Activated CD4-positive, alpha-beta T cell treated with anti-CD3 and anti-CD28 coated beads, Interleukin-10, Interleukin-2, amounts not matched to agents 100 ng/mL and 50 ng/mL, durations not matched to agents 16 hours and 8 hours (primary cell): Measurements from ENCODE around the gene DENND6B.
A peak's percentile ranks its signal among the peaks of the same experiment; 100 is the strongest.
"Not testable (repeated sequence)": the region's sequence is repeated elsewhere in the genome, so short reads cannot be mapped to it uniquely, and the experiment has no call there.

ENCODE experiments used
- DNase-seq: peaks from one replicate; pipeline ENCODE4 v3.0.0-alpha.2; 2020

The DENND6B gene, protein sequence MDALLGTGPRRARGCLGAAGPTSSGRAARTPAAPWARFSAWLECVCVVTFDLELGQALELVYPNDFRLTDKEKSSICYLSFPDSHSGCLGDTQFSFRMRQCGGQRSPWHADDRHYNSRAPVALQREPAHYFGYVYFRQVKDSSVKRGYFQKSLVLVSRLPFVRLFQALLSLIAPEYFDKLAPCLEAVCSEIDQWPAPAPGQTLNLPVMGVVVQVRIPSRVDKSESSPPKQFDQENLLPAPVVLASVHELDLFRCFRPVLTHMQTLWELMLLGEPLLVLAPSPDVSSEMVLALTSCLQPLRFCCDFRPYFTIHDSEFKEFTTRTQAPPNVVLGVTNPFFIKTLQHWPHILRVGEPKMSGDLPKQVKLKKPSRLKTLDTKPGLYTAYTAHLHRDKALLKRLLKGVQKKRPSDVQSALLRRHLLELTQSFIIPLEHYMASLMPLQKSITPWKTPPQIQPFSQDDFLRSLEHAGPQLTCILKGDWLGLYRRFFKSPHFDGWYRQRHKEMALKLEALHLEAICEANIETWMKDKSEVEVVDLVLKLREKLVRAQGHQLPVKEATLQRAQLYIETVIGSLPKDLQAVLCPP

DNA sequence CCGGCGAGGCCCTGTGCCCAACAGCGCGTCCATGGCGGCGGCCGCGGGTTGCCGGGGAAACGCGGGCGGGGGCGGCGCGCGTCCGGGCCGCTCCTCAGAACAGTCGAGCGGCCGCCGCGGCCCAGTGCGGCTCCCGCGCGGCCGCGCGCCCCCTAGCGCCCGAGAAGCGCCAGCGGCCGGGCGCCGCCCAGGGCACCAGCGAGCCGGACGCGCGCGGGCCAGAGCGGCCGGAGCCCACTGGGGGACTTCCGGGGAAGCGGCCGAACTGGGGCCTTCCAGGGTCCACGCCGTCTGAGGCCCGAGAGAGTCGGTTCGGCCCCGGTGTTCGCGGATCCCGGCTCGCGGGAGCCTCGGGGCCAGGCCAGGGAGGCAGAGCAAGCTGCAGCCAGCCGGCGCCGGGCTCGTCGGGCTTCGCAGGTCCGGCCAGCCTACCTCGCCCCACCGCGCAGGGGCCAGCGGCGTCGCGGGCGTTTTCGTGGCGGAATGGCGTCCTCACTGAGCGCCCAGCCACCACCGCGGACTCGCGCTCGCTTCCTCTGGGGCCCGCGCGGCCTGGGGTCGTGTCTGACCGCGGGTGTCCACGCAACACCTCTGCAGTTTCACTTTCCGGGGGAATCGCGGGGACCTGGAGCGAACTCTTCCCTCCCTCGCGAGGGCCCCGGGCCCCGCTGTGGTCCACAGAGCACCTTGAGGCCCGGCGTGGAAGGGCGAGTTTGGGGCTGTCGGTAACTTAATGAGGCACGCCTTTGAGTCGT, at the start of gene DENND6B:
Gene DENND6B (minus strand): TSS at position 57 of the 755 bp plus-strand sequence. CDS start 24 bp downstream, at position 33.
- peak; percentile 82 for DNase-seq

DNA sequence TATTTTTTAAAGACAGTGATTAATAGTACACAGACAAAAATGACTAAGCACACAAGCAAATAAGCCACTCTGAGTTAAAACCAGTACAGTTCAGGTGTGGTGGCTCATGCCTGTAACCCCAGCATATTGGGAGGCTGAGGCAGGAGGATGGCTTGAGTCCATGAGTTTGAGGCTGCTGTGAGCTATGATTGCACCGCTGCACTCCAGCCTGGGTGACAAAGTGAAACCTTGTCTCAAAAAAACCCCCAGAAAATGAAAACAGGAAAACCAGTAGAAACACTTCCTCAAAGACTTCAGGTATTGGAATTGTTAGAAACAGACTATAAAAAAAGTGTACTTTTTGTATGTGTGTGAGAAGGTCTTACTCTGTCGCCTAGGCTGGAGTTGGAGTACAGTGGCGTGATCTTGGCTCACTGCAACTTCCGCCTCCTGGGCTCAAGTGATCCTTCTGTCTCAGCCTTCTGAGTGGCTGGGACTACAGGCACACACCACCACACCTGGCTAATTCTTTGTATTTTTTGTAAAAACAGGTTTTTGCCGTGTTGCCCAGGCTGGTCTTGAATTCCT, 49.4 kb upstream of the DENND6B start:
- DNase-seq = peak; percentile 26

DNA sequence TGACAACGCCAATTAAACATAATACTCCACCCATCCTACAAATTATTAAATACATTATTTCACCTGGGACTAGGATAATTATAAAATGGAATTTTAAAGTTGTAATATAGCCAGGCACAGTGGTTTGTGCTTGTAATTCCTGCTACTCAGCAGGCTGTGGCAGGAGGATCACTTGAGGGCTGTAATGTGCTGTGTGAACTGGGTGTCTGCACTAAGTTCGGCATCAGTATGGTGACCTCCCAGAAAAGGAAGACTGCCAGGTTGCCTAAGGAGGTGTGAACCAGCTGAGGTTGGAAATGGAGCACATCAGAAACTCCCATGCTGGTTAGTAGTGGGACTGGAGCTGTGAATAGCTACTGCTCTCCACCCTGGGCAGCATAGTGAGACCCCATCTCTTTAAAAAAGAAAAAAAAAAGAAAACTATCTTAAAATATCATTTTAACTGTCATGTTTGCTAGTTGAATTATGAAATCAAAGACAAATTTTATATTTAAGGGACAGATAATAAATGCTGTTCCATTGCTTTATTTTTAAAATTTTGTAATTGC, 44.4 kb upstream of the DENND6B start:
- DNase-seq = no peak

DNA sequence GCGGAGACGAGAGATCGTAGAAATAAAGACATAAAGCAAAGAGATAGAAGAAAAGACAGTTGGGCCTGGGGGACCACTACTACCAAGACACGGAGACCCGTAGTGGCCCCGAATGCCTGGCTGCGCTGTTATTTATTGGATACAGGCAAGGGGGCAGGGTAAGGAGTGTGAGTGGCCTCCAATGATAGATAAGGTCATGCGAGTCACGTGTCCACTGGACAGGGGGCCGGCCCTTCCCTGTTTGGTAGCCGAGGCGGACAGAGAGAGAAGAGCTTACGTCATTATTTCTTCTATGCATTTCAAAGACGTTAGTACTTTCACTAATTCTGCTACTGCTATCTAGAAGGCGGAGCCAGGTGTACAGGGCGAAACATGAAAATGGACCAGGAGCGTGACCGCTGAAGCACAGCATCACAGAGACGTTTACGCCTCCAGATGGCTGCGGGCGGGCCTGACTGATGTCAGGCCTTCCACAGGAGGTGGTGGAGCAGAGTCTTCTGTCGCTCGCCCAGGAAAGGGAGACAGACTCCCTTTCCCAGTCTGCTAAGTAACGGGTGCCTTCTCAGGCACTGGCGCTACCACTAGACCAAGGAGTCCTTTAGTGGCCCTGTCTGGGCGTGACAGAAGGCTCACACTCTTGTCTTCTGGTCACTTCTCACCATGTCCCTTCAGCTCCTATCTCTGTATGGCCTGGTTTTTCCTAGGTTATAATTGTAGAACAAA, 41.1 kb upstream of the DENND6B start:
- DNase-seq = no peak

DNA sequence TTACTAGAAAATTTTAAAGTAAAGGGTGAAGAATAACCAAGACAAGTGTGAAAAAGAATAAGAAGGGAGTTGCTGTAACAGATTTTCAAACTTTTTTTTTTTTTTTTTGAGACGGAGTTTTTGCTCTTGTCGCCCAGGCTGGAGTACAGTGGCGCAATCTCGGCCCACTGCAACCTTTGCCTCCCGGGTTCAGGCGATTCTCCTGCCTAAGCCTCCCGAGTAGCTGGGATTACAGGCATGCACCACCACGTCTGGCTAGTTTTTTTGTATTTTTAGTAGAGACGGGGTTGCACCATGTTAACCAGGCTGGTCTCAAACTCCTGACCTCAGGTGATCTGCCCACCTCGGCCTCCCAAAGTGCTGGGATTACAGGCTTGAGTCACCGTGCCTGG, 37.0 kb upstream of the DENND6B start:
- not testable (repeated sequence) for DNase-seq

DNA sequence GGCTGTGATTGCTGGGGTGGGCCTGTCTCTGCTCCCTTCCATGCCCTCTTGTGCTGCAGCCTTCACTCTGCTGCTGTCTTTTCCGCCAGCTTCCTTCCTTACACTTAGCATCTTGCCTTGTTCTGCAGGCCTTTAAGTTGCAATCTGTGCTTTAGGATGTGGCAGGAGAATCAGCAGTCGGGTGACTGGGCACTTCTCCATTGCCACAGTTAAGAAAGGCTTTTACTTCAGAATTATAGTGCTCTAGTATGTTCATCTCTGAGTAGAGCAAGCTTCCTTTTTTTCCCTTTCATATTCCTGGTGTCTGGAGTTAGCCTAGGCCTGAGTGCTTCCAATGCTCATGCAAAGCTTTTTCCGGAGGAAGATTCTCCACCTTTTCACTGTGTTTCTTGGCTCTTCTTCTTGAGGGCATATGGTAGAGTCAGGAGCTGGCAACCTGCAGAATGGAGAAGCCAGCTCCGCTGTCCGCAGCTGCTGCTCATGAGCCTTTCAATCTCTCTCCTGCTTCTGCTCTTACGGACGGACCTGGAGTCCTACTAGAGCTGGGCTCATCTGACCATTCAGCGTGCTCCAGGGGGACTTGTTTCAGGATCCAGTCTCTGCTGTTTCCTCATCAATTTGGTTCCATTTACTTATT, 36.5 kb upstream of the DENND6B start:
- no peak for DNase-seq

DNA sequence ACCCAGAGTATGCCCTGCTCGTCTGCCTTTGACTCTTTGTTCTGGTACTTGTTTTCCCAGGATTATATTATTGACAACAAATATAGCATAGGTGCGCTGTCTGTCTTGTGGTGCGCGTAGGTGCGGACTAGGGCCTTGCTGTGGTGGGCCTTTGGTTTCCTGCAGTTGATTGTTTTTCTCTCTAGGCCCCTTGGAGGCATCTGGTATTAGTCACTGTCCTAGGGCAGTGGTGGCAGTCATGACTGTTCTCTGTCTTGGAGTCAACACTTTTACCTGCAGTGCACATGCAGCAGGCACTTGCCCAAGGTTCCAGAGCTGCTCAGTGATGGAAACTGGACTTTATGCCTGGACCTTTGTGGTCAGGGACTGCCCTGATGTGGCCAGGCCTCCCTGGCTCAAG, 34.9 kb upstream of the DENND6B start:
- peak; percentile 64 for DNase-seq

DNA sequence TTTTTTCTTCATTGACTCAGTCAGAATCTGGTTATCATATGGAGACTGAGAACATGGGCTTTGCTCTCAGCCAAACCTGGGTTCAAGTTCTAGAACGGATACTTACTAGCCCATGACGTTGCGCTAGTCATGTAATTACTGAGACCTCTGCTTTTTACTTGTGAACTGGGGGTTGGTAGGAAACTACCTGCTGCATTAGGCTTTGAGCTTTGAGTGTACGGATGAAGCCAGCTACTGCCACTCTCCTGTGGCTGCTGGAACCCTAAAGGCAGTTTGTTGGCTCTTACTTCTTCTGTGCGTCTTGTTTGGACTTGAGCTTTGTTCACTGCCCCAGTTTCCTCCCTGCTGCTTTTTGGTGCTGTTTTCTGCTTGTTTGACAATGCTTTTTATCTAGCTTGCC, 34.4 kb upstream of the DENND6B start:
- DNase-seq = peak; percentile 42

DNA sequence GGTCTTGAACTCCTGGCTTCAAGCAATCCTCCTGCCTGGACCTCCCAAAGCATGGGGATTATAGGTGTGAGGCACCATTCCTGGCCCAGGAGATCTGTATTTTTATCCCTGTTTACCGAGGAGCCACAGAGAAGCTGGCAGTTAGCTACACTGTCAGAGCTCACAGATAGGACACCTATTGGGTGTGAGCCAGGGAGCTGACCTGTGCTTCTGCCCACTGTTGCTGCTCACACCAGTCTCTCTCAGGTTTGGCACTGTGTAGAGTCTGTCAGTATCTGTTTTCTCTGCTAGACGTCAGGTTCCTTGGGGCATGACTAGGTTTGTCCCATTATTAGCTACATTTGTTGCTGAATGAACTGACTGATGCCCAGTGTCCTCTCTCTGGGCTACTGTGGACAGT, 33.8 kb upstream of the DENND6B start:
- no peak for DNase-seq

DNA sequence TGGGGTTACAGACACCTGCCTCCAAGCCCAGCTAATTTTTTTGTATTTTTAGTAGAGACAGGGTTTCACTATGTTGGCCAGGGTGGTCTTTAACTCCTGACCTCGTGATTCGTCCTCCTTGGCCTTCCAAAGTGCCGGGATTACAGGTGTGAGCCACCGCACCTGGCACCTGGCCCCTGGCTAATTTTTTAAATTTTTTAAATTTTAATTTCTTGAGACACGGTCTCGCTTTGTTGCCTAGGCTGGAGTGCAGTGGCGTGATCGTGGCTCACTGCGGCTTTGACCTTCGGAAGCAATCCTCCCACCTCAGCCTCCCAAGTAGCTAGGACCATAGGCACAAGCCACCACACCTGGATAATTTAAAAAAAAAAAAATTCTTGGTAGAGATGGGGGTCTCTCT, 30.9 kb upstream of the DENND6B start:
- no peak for DNase-seq

DNA sequence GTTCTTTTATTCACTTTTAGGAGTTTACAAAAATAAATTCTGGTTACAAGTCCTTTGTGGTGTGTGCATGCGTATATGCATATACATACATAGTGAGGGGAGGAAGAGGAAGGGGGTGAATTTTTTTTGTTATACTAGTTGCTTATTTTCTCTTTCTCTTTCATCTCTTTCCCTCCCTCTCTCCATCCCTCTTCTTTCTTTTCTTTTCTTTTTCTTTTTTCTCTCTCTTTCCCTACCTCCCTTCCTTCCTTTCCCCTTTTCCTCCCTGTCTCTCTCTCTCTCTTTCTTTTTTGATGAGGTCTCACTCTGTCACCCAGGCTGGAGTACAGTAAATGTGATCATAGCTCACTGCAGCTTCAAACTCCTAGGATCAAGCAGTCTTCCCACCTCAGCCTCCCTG, 30.4 kb upstream of the DENND6B start:
- DNase-seq = no peak

DNA sequence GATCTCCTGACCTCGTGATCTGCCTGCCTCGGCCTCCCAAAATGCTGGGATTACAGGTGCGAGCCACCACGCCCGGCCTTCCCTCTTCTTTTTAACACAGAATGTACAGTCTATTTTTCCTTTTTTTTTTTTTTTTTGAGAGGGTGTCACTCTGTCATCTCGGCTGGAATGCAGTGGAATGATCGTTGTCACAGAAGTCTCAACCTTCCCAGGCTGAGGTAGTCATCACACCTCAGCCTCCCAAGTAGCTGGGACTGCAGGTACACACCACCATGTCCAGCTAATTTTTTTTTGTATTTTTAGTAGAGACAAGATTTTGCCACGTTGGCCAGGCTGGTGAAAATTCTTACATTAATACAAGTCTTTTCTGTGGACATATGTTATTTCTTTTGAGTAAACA, 29.4 kb upstream of the DENND6B start:
- no peak for DNase-seq

DNA sequence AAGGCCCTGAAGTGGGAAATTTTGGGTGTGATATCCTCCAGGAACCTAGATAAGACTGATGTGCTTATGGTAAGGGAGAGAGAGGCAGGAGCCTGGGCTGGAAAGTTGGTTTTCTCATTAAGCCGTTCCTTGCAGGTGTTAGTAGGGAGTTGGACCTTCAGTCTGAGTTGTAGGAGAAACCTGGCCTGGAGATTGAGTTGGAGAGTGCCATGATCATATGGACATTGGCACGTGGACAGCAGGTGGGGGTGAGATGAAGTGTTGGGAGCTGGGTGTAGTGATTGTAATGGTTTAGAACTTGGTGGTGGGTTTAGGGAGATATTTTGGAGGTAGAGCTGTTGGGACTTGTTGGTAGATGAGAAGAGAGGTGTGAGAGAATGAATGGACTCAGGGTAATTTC, 21.2 kb upstream of the DENND6B start:
- DNase-seq = no peak

DNA sequence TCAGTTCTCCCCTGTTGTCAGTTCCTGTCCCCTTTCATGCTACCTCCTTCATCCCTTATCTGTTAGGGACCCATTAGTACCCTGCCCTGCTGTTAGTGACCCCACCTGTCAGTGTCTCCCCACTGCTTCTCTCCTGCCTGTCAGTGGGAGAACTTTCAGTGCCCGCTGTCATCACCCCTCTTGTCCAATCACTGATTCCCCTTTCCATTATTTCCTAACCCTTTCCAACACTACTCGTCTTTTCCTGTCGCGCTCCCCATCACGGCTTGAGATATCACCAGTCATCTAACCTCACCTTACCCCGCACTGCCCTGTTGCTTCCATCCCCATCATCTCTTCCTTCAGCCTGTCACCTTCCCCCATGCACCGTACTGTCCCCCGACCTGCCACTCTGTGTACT, 20.3 kb upstream of the DENND6B start:
- no peak for DNase-seq

DNA sequence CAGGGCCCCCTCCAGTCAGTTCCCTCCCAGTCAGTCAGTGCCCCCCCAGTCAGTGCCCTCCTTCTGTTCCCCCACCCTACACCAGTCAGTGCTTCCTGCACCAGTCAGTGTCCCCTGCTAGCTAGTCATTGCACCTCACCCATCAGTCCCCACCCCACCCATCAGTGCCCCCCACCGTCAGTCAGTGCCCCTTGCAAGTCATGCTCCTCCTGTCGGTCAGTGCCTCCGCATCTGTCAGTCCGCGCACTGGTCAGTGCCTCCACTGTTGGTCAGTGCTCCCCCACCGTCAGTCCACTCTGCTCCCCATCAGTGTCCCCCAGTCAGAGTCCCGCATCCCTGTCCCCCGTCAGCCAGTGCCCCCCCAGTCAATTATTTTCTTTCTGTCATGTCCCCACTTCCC, 19.7 kb upstream of the DENND6B start:
- DNase-seq = no peak

DNA sequence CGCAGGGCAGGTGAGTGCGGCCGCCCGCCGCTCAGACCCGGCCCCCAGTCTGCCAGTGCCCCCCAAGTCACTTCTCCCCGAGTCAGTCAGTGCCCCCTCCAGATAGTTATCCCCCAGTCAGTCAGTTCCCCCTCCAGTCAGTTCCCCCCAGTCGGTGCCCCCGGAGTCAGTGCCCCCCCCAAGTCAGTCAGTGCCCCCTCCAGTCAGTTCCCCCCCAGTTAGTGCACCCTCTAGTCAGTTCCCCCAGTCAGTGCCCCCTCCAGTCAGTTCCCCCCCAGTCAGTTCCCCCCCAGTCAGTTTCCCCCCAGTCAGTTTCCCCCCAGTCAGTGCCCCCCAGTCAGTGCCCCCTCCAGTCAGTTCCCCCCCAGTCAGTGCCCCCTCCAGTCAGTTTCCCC, 16.7 kb upstream of the DENND6B start:
- peak; percentile 10 for DNase-seq

DNA sequence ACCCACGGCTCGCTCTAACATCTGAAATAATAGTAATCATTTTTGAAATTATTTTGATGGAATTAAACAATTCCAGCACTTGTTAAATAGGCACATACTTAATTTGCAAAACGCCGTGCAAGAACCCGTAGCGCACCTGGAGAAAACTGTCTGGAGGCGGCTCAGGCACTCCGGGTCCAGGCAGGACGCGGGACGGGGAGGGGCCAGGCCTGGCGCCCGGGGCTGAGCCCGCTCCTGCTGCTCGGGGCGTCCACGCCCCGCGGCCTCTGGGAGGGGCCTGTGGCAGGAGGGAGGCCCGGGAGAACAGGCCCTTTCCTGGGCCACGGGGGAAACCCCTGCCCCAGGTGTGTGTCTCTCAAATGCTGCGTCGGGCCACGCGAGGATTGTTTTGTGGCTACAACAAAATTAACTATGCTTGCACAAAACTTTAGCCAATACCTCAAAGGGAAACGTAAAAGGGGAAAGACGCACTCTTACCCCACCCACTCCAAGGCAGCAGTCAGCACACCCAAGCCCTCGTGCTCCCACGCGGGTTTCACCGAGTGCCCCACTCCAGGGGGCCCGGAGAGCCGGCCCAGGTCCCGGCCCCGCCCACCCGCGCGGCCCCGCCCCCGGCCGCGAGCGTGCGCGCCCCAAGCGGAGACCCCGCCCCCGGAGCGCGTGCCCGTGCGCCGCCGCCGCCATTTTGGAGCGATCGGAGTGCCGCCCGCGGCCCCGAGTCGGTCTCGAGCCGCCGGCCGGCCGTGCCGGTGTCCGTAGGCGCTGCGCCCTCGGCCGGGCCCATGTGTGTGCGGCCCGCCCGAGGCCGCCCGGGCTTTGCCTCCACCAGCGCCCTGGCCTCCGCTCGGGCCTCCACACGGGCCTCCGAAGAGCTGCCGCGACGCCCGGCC, 16.1 kb upstream of the DENND6B start, which contains the start of gene PPP6R2:
Gene PPP6R2 (plus strand): TSS at position 677 of the 890 bp plus-strand sequence. CDS start 50,582 bp downstream, outside the sequence.
- DNase-seq = peak; percentile 89

DNA sequence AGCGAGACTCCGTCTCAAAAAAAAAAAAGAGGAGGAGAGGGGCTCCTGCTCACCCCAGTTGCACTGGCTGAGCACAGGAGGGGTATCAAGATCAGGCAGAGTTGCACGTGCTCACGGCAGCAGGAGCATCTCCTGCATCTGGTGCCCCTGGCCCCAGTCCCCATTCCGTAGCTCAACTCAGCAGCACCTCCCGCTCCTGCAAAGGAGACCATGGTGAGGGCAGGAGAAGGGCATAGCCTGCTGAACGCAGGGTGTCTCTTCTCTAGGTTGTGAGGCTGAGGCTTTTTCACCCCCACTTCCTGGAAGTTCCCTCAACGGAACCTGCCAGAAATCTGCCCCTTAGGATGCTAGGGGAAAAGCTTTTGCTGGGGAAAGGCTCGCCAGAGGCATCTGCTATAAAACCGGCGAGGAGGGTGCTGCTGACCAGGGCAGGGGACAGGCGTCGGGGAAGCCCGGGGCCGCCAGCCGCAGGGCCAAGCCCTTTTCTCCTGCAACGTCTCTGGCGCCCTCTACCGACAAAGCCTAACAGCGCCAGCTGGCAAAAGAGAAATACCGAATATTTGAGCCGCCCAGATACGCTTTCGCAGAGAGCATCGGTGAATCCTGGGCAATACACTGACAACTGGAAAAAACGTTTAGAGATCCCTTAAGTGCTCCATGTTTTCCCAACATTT, 15.3 kb upstream of the DENND6B start:
- DNase-seq = peak; percentile 93

DNA sequence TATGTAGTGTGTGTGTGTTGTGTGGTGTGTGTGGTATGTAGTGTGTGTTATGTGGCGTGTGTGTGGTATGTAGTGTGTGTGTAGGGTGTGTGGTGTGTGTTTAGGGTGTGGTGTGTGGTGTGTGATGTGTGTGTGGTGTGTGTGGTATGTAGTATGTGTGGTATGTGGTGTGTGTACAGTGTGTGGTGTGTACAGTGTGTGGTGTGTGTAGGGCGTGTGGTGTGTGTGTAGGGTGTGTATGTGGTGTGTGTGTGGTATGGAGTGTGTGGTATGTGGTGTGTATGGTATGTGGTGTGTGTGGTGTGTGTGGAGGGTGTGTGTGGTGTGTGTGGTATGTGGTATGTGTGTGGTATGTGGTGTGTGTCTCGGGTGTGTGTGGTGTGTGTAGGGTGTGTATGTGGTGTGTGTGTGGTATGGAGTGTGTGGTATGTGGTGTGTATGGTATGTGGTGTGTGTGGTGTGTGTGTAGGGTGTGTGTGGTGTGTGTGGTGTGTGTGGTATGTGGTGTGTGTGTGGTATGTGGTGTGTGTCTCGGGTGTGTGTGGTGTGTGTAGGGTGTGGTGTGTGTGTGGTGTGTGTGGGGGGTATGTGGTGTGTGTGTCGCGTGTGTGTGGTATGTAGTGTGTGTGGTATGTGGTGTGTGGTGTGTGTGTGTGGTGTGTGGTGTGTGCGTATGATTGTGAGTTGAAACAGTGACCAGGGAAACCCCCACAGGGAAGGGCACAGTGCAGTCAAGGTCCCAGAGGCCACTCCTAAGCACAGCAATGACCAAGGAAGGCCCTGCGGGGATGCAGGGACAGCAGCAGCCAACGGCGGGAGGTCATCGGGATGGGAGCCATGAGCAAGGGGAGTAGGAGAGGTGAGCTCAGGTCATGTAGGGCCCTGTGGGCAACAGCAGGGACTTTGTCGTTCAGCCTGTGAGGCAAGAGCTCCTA, 13.4 kb upstream of the DENND6B start:
- DNase-seq = no peak
